Esophagus muscularis mucosa (tissue), 4 donors: ENCODE results near the gene SARNP. TPM values are rescaled to one million over a fixed set of nuclear protein-coding genes. Genes with fewer than 3 reads are reported as not detected.
A peak's percentile ranks its signal among the peaks of the same experiment; 100 is the strongest.
"Not testable (repeated sequence)": the region's sequence is repeated elsewhere in the genome, so short reads cannot be mapped to it uniquely, and the experiment has no call there.

ENCODE experiments used
- DNase-seq: peaks from one replicate; pipeline ENCODE4 v3.0.0-alpha.2; 2017; ENCODE audit errors: extremely low spot score
- H3K27ac ChIP-seq, 4 donors: fragments of 200-600 bp; sonication (generic); replicated peaks in 1 of 4; 1 replicate in 3 of 4; 2 replicates in 1 of 4; pipeline ENCODE4 v1.5.1; 2016 to 2019; ENCODE audit warnings: mild to moderate bottlenecking in 1 of 4
- H3K27me3 ChIP-seq, 4 donors: fragments of 200-600 bp; sonication (generic); one replicate each; pipeline versions ENCODE4 v1.5.1 to v1.6.0; 2016 to 2019
- H3K36me3 ChIP-seq, 4 donors: fragments of 200-600 bp; sonication (generic); one replicate each; pipeline ENCODE4 v1.5.1; 2016 to 2019
- H3K4me1 ChIP-seq, 4 donors: fragments of 200-600 bp; sonication (generic); one replicate each; pipeline ENCODE4 v1.5.1; 2016 to 2019
- H3K4me3 ChIP-seq, 4 donors: fragments of 200-600 bp; sonication (generic); 1 replicate in 2 of 4; 2 replicates in 2 of 4; pipeline ENCODE4 v1.5.1; 2016 to 2019; ENCODE audit warnings: mild to moderate bottlenecking in 4 of 4, moderate library complexity in 1 of 4
- H3K9me3 ChIP-seq, 4 donors: fragments of 200-600 bp; sonication (generic); 1 replicate in 3 of 4; 2 replicates in 1 of 4; pipeline ENCODE4 v1.5.1; 2016 to 2019
- EP300 ChIP-seq: sonication (generic); formaldehyde crosslinking; IDR thresholded peaks from one replicate; pipeline ENCODE4 v1.6.1; 2017; ENCODE audit warnings: antibody characterized with exemption
- POLR2A ChIP-seq: fragments of 450-650 bp; IDR thresholded peaks from one replicate; pipeline ENCODE4 v1.6.1; 2017; ENCODE audit warnings: antibody characterized with exemption, moderate library complexity, mild to moderate bottlenecking, low read depth
- POLR2AphosphoS5 ChIP-seq, 2 donors: sonication (generic); formaldehyde crosslinking; IDR thresholded peaks; one replicate each; pipeline ENCODE4 v1.6.1; 2017; ENCODE audit warnings: antibody characterized with exemption in 2 of 2
- WGBS: methylation state at CpG from one replicate; pipeline ENCODE4 v1.1.5; 2018; 5-methylcytosine and 5-hydroxymethylcytosine counted together
- intact Hi-C: fragments of 100-400 bp; cut with DNase I; formaldehyde crosslinking; loops from one replicate; pipeline ENCODE4 v1.15.1; 2023
- total RNA-seq, 4 donors: library from RNA; depleted of rRNA; stranded (reverse); fragments of >200 nt; gene quantifications; one replicate each; pipeline versions ENCODE4 v1.1.0 to v1.2.1, GENCODE V29; 2016
- TF ChIP-seq, protein P1 (sequence below), 3 experiments: fragments of 200-600 bp in 2 of 3; fragments of 450-650 bp in 1 of 3; sonication (generic) in 2 of 3; IDR thresholded peaks; one replicate each; pipeline ENCODE4 v1.5.1; 2017 to 2019; ENCODE audit warnings: antibody characterized with exemption in 3 of 3, mild to moderate bottlenecking in 2 of 3, moderate library complexity in 1 of 3

Gene SARNP
- total RNA-seq, result 10 to 100 TPM; 57.7 to 78.0 (median 70.1) TPM

- Histone ChIP-seq H3K36me3 (peaks cover 17 to 57% (median 47%) of the 10 kb centered on the region in 4 donors), H3K27me3 (no peaks in the 10 kb centered on the region), H3K4me3 (peak within 1 kb of the TSS; percentile 70 to 81 (median 78)), H3K4me1 (peaks cover 34 to 57% (median 51%) of the 10 kb centered on the region in 4 donors), H3K27ac (peak within 1 kb of the TSS; percentile 88 to 91 (median 89)), H3K9me3 (no peaks in the 10 kb centered on the region)
- intact Hi-C loops, result loop anchor here (5.0 kb wide), 1 partner anchor 80 kb away; no protein-coding TSS in a partner anchor
- TF ChIP-seq POLR2AphosphoS5 (IDR thresholded peaks at IDR 0.05), result peak; percentile 90
- no peak for TF ChIP-seq EP300
- TF ChIP-seq POLR2A, result peak; percentile 49
- WGBS, result under 1% methylated on average over 35 of the region's 38 CpGs
- DNase-seq, result peak; percentile 99
These were observed at the start of gene SARNP, which contains the start of gene ORMDL2 for GRCh38 chr12:55817345-55818139. TSS of gene SARNP (minus strand) at chr12:55817724. CDS start at chr12:55817701, 23 bp downstream. TSS of gene ORMDL2 (plus strand) at chr12:55818041. CDS start at chr12:55819000, 959 bp downstream.

DNA sequence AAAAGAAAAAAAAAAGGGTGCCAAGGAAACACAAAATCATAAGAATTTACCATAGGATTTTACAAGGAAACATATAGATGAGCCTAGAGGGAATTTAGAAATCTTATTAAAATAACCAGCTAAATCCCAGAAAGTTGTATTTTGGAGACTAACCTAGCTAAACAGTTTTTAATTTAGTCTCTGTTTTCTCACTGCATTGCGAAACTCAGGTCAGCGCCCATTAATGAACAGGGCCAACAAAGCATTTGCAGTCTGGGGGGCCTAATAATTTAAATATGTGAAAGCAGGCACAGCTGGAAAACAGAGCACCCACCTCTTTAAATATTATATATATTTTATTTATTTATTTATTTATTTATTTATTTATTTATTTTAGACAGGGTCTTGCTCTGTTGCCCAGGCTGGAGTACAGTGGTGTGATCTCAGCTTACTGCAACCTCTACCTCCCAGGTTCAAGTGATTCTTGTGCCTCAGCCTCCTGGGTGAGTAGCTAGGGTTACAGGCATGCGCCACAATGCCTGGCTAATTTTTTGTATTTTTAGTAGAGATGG, 49.0 kb upstream of the SARNP start:
- H3K27ac ChIP-seq, intact Hi-C loops, H3K4me3 ChIP-seq, H3K36me3 ChIP-seq, DNase-seq, H3K9me3 ChIP-seq, H3K4me1 ChIP-seq, H3K27me3 ChIP-seq: not testable (repeated sequence)
- 92% methylated on average over 3 of the region's 3 CpGs for WGBS

DNA sequence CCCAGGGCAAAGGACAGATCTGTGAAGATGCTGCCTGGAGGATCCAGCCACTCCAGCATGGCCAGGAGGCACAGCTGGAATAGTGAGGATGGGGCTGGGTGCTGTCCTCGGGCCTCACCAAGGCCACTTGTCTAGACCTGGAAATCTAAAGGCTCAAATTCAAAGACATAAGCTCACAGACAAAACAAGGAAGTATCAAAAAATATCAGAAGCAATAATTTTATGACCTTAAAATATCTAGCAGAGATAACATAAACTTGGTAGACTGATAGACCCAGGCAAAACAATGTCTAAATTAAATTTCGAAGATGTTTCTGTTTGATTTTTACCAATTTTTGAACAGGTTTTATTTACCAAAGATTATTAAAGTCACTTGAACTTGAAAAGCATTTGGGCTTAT, 47.8 kb upstream of the SARNP start:
- TF ChIP-seq POLR2A (no peak), EP300 (no peak), POLR2AphosphoS5 (IDR thresholded peaks at IDR 0.05) (no peak)
- TF ChIP-seq, protein P1, sequence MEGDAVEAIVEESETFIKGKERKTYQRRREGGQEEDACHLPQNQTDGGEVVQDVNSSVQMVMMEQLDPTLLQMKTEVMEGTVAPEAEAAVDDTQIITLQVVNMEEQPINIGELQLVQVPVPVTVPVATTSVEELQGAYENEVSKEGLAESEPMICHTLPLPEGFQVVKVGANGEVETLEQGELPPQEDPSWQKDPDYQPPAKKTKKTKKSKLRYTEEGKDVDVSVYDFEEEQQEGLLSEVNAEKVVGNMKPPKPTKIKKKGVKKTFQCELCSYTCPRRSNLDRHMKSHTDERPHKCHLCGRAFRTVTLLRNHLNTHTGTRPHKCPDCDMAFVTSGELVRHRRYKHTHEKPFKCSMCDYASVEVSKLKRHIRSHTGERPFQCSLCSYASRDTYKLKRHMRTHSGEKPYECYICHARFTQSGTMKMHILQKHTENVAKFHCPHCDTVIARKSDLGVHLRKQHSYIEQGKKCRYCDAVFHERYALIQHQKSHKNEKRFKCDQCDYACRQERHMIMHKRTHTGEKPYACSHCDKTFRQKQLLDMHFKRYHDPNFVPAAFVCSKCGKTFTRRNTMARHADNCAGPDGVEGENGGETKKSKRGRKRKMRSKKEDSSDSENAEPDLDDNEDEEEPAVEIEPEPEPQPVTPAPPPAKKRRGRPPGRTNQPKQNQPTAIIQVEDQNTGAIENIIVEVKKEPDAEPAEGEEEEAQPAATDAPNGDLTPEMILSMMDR (IDR thresholded peaks at IDR 0.05), result no peak
- 90% methylated on average over 2 of the region's 2 CpGs for WGBS
- no peaks in the 10 kb centered on the region for H3K27me3 ChIP-seq
- DNase-seq, result no peak
- H3K9me3 ChIP-seq, result peaks cover 0 to 9% (median 6%) of the 10 kb centered on the region in 4 donors
- no peak overlapping the region for H3K4me3 ChIP-seq
- H3K36me3 ChIP-seq, result no peaks in the 10 kb centered on the region
- intact Hi-C loops, result no loop called here
- H3K27ac ChIP-seq, result no peak overlapping the region
- H3K4me1 ChIP-seq, result no peaks in the 10 kb centered on the region

- H3K4me1 ChIP-seq, H3K9me3 ChIP-seq, H3K27me3 ChIP-seq, H3K36me3 ChIP-seq, H3K27ac ChIP-seq, DNase-seq, intact Hi-C loops, H3K4me3 ChIP-seq: not testable (repeated sequence)
- 97% methylated on average over 13 of the region's 13 CpGs for whole genome bisulfite sequencing
These were observed 45.4 kb upstream of the SARNP start for GRCh38 chr12:55862931-55863330.

DNA sequence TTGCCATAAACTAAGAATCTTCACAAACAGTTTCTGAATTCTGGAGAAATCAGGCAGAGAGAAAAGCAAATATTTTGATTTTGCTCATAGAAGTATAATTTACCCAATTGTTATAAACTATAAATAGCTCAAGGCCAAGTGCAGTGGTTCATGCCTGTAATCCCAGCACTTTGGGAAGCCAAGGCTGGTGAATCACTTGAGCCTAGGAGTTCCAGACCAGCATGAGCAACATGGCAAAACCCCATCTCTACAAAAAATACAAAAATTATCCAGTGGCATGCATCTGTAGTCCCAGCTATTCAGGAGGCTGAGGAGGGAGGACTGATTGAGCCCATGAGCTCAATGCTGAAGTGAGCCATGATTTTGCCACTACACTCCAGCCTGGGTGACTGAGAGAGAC, 44.8 kb upstream of the SARNP start:
- no peaks in the 10 kb centered on the region for H3K27me3 ChIP-seq
- intact Hi-C loops, result no loop called here
- no peak overlapping the region for H3K4me3 ChIP-seq
- TF ChIP-seq EP300, result no peak
- TF ChIP-seq, protein P1 (IDR thresholded peaks at IDR 0.05), result no peak
- no peaks in the 10 kb centered on the region for H3K36me3 ChIP-seq
- H3K4me1 ChIP-seq, result no peaks in the 10 kb centered on the region
- DNase-seq, result no peak
- peaks cover 0 to 9% (median 6%) of the 10 kb centered on the region in 4 donors for H3K9me3 ChIP-seq
- no peak overlapping the region for H3K27ac ChIP-seq

- H3K9me3 ChIP-seq, result peaks cover 0 to 9% (median 6%) of the 10 kb centered on the region in 4 donors
- no peaks in the 10 kb centered on the region for H3K27me3 ChIP-seq
- WGBS, result 92% methylated on average over 3 of the region's 3 CpGs
- H3K4me1 ChIP-seq, result no peaks in the 10 kb centered on the region
- no peaks in the 10 kb centered on the region for H3K36me3 ChIP-seq
- no peak for DNase-seq
- intact Hi-C loops, result no loop called here
- no peak overlapping the region for H3K4me3 ChIP-seq
- TF ChIP-seq EP300 (no peak), POLR2A (no peak), POLR2AphosphoS5 (IDR thresholded peaks at IDR 0.05) (no peak)
- TF ChIP-seq, protein P1 (IDR thresholded peaks at IDR 0.05), result no peak
- no peak overlapping the region for H3K27ac ChIP-seq
These were observed 44.3 kb upstream of the SARNP start for GRCh38 chr12:55861871-55862270.
